Breast epithelium (tissue), 3 donors: ENCODE results near the gene SYT9.

Experiments
- POLR2A ChIP-seq: fragments of 450-650 bp; IDR thresholded peaks from one replicate; pipeline ENCODE4 v1.6.1; 2016; ENCODE audit warnings: antibody characterized with exemption, mild to moderate bottlenecking, moderate library complexity
- POLR2AphosphoS5 ChIP-seq, 3 donors: sonication (generic); formaldehyde crosslinking; IDR thresholded peaks; one replicate each; pipeline ENCODE4 v1.6.1; 2017; ENCODE audit warnings: antibody characterized with exemption in 3 of 3
- TF ChIP-seq, protein P1 (sequence below), 3 donors: fragments of 450-650 bp; IDR thresholded peaks; one replicate each; pipeline ENCODE4 v1.5.1; 2016 to 2017; ENCODE audit warnings: antibody characterized with exemption in 3 of 3, mild to moderate bottlenecking in 3 of 3, moderate library complexity in 3 of 3

DNA sequence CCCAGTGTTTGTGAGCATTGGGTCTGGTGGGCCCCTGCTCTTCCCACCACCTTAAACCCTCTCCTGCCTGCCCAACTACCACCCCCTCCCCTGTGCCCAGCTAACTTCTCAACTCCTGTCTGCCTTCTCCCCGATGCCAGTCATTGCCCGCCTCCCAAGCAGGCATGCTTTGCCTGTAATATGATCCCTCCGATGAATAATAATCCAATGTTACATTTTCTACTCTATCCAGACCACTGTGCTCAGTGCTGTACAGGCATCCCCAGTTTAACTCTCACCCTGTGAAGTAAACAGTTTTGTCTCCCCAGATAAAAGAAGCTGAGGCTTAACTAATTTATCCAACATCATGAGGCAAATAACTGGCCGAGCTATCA lies 198.1 kb downstream of the SYT9 start:
- TF ChIP-seq POLR2A (no peak), POLR2AphosphoS5 (IDR thresholded peaks at IDR 0.05) (no peak)
- TF ChIP-seq, protein P1, sequence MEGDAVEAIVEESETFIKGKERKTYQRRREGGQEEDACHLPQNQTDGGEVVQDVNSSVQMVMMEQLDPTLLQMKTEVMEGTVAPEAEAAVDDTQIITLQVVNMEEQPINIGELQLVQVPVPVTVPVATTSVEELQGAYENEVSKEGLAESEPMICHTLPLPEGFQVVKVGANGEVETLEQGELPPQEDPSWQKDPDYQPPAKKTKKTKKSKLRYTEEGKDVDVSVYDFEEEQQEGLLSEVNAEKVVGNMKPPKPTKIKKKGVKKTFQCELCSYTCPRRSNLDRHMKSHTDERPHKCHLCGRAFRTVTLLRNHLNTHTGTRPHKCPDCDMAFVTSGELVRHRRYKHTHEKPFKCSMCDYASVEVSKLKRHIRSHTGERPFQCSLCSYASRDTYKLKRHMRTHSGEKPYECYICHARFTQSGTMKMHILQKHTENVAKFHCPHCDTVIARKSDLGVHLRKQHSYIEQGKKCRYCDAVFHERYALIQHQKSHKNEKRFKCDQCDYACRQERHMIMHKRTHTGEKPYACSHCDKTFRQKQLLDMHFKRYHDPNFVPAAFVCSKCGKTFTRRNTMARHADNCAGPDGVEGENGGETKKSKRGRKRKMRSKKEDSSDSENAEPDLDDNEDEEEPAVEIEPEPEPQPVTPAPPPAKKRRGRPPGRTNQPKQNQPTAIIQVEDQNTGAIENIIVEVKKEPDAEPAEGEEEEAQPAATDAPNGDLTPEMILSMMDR (IDR thresholded peaks at IDR 0.05), result no peak
